Activated CD8-positive, alpha-beta memory T cell treated with anti-CD3 and anti-CD28 coated beads, Interleukin-2, amount 50 U/mL, for 4 hours (primary cell): ENCODE results near the gene NBPF6.
"Not testable (repeated sequence)": the region's sequence is repeated elsewhere in the genome, so short reads cannot be mapped to it uniquely, and the experiment has no call there.

Experiments used
- DNase-seq: peaks from one replicate; pipeline ENCODE4 v3.0.0-alpha.2; 2020

NBPF6 gene, protein sequence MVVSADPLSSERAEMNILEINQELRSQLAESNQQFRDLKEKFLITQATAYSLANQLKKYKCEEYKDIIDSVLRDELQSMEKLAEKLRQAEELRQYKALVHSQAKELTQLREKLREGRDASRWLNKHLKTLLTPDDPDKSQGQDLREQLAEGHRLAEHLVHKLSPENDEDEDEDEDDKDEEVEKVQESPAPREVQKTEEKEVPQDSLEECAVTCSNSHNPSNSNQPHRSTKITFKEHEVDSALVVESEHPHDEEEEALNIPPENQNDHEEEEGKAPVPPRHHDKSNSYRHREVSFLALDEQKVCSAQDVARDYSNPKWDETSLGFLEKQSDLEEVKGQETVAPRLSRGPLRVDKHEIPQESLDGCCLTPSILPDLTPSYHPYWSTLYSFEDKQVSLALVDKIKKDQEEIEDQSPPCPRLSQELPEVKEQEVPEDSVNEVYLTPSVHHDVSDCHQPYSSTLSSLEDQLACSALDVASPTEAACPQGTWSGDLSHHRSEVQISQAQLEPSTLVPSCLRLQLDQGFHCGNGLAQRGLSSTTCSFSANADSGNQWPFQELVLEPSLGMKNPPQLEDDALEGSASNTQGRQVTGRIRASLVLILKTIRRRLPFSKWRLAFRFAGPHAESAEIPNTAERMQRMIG

DNA sequence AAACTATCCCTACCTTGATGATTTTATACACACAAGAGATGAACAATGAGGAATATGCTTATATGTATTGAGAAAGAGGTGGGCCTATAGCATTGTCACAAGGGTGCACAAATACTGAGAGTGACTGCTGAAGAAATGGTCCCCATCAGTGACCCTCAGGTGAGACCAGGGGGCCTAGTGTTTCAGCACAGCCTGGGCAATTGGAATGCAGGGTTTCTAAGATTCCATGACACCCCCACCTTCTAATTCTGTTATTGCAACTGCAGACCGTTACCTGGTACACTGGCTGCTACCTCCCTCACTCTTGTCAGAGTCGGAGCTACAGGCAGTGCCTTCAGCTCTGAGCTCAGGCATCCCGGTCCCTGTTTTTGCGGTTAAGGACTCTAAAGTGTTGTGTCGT, at the start of gene NBPF6:
Gene NBPF6 (plus strand): TSS at position 301 of the 400 bp plus-strand sequence. CDS start 259 bp downstream, outside the sequence.
- not testable (repeated sequence) for DNase-seq

DNA sequence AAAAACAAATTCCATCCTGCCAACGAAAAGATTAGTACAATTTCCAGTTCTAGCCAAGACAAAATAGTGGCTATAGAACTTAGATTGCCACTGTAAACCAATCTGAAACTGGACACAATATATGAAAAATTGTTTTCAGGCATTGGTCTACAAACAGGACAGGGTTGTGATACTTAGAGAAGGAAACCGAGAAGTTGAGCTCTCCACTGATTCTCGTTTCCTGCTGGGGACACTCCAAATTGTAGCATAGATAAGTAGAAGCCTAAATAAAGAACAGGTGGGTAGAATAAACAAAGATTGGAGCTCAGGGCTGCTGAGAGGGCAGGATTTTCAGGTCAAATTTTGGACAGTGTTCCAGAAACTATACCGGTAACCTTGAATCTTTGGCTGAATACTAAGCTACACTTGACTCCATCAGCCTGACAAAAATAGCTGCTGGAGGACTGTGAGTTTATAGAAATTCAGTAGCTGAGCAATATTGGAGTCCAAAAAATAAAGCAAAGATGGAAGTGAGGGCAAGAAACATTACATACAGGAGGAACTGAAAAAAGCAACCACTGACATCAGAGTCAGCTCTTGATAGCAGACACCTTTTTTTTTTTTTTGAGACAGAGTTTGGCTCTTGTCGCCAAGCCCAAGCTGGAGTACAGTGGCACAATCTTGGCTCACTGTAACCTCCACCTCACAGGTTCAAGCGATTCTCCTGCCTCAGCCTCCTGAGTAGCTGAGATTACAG, 38.9 kb upstream of the NBPF6 start:
- DNase-seq: not testable (repeated sequence)

DNA sequence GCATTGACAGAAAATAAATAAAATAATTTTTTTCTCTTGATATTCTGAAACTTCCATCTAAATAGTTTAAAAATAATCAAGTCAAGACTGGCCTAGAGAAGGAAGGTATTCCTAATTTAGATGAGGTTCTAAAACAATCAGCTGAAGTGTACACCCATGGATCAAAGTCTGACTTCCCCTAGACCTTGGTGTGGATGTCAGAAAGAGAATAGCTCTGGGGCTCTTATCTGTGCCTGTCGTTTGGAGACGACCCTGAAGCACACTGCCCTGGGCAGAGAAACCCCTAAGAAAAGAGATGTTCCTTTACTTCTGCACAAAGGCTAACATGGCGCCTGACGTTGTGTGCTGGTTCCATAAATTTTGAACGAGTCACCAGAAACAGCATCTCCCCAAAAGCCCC, 30.0 kb upstream of the NBPF6 start:
- DNase-seq: not testable (repeated sequence)

DNA sequence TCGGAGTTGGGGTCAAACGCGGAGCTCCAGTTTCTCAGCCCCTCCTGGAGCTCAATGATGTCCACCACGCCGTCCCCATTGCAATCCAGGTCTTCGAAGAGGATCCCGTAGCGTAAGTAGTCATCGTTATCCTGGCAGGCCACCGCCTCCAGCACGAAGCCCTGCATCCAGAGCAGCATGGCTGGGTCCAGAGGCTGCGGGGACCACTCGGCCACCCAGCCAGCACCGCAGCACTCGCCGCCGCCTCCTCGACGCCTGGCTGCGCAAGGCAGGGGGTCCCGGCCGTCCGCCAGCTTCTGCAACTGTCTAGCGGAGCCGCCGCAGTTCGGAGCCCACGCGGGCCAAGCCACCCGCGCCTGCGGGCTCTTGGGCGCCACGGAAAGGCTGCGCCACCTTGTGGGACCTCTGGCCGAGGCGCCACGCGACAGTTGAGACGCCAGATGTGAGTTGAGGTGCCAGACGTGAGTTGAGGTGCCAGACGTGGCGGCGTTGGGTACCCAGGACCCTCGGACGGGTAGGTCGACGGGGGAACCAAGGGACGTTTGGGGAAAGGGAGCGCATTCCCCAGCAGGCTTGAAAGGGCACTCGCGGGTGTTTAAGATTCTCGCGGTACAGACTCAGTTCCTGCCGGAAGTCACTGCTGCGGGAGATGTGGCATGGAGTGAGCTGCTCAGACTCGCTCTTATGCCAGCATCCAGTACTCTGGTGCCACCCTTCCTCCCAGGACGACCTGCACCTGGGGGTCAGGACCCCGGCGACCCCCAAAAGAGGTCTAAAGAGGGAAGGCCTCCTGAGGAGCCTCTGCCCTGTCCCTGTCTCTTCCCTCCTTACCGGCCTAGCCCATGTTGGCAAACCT, 28.9 kb upstream of the NBPF6 start:
- DNase-seq: not testable (repeated sequence)

DNA sequence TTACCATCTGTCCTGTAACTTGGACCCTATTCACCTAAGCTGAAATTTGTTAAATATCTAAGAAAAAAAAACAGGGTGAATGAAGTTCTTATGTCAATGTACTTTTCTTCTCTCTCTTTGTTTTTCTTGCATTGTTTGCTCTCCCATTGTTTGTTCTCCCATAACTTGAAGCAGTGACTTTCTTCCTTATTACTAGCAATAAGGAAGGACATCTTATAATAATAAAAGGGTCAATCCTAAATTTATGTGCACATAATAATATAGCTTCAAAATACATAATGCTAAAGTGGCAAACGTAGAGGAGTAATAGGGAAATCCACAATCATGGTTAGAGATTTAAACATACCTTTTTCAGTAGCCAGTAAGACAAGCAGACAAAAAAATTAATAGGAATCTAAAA, 23.3 kb upstream of the NBPF6 start:
- not testable (repeated sequence) for DNase-seq

DNA sequence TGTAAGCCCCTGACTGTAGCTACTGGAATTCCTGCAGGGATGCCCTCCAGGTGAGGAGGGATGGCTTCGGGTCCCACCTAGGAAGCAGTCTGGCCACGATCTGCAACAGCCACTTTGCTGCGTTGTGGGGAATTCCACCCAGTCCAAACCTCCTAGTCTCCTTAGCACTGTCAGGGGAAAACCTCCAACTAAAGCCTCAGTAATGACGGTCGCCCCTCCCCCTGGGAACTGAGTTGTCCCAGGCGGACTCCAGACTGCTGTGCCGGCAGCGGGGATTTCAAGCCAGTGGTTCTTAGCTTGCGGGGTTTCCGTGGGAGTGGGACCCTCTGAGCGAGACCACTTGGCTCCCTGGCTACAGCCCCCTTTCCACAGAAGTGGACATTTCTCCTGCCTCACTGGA, 18.1 kb upstream of the NBPF6 start:
- not testable (repeated sequence) for DNase-seq

DNA sequence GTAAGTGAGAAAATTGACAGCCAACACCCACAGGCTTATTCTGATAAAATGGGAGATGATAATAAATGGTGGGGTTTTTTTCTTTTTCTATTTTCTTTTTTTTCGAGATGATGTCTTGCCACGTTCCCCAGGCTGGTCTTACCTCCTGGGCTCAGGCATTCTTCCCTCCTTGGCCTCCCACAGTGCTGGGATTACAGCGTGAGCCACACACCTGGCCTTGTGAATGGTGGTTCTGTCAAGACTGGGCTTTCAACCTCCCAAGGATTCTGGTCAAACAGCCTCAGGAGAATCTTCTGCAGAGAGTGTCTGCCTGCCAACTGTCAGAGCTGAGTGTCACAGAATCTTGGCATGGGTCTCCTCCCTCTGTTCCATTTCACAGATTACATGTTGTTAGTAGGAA, 16.7 kb upstream of the NBPF6 start:
- not testable (repeated sequence) for DNase-seq

DNA sequence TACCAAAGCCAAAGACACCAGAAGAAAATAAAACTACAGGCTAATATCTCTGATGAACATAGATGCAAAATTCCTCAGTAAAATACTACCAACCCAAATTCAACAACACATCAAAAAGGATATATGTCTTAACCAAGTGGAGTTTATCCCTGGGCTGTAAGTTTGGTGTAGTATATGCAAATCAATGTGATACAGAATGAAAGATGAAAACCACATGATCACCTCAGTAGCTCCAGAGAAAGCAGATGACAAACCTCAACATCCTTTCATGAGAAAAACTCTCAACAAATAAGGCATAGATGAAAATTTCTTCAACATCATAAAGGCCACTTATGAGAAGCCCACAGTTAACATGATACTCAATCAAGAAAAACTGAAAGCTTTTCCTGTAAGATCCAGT, 11.6 kb upstream of the NBPF6 start:
- DNase-seq: not testable (repeated sequence)

DNA sequence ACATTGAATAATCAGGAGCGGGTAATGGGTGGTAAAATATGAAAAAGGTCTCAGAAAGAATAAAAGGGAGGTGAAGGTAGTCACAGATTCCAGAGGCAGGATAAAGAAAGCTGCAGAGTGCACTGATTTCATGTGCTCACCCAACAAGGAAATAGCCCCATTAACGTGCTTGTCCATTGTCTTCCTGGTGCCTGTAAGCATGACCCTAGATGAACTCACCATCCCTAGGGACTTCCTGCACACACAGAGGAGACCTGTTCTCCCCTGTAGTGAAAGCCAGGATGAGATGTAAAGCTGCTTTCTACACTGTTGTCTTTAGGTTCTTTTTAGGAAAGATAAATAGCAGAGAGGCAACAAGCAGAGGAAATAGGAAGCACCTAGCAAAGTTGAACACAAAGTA, 4.4 kb downstream of the NBPF6 start:
- DNase-seq: not testable (repeated sequence)

DNA sequence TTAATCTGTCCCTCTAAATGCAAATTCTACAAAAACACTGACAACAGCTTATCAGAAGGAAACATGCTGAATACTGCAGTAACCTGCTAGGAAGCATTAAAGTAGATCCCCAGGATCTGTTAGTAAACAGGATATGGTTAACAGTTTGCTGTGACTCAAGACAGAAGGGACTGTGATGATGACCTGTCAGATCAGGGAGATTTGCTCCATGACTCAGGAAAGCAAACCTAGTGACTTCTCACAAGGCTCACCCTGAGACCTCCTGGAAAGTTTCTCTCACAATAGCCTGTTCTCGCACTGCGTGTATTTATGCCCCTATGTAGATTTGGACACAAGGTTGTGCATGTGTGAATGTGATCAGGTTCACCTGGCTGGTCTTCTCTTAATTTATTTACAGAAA, 8.5 kb downstream of the NBPF6 start:
- not testable (repeated sequence) for DNase-seq

DNA sequence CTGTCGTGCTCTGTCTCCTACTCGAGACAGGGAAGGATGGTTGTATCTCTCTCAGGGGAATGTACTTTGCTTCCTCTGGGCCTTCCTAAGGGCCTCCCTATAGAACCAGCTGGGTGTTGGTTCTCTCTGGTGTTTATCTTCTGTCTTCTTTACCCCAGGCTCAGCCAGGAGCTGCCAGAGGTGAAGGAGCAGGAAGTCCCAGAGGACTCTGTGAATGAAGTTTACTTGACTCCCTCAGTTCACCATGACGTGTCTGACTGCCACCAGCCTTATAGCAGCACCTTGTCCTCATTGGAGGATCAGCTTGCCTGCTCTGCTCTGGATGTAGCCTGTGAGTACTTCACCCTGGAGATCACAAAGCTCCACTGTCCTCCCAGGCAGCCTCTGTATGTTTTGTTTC, 11.6 kb downstream of the NBPF6 start:
- not testable (repeated sequence) for DNase-seq

DNA sequence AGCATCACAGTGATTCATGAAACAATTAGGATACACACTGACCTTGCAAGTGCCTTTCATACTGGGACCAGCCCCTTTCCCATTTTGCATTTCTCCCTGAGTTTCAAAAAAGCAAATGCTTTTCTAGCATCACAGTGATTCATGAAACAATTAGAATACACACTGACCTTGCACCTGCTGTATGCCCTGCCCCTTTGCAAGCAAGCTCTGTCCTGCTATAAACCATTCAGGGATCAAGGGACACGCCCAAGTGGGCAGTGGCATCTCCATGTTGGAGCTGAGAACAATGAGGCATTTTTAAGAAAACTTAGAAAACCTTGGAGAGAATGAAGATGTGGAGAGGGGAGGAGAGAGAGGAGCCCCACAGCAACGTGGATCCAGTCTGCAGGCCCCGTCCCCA, 13.8 kb downstream of the NBPF6 start:
- not testable (repeated sequence) for DNase-seq

DNA sequence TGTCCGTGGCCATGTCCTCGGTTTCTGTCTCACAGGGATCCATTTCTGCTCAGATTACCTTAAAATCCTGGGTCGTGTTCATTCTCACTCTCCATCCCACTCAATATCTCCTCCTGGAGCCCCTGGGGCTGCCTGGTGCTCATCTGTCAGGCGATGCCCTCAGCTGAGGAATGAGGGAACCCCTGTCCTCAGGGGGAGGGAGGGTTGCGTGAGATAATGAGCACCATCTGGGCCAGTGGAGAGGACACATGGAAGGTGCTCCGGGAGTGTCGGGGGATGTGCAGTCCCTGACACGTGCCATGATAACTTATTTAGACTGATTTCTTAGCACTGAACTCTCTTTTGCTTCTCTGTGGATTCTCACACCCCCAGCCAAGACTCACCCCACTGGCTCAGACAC, 16.0 kb downstream of the NBPF6 start:
- DNase-seq: not testable (repeated sequence)

DNA sequence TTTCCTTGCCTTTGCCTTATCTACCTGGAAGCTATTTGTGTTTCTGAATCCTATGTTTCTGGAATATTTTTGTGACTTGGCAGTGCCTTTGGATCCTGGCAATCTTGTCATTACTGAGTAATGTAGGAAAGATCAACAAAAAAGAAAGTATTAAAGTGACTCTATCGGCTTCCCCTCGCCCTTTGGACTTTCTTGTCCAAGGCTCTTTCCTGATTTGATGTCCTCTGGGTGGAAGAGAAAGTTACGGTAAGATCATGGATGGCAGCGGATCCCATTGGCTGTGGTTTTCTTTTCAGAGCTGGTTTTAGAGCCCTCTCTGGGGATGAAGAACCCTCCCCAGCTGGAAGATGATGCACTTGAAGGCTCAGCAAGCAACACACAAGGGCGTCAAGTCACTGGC, 17.0 kb downstream of the NBPF6 start:
- not testable (repeated sequence) for DNase-seq

DNA sequence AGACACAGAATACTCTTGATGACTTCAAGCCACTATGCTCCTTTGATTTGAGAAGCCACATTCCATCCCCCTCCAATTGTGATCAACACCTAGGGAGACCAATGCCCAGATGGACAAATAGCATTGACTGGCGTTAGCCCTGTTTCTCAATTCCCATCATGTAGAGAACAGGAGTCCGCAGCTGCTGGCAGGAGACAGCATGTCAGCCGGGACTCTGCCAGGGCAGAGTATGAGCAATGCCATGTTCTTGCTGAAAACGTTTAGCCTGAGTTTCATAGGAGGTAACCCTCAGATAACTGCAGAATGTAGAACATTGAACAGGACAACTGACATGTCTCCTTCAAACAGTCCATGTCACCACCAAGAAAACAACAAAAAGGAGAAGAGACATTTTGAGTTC, 20.6 kb downstream of the NBPF6 start:
- not testable (repeated sequence) for DNase-seq

DNA sequence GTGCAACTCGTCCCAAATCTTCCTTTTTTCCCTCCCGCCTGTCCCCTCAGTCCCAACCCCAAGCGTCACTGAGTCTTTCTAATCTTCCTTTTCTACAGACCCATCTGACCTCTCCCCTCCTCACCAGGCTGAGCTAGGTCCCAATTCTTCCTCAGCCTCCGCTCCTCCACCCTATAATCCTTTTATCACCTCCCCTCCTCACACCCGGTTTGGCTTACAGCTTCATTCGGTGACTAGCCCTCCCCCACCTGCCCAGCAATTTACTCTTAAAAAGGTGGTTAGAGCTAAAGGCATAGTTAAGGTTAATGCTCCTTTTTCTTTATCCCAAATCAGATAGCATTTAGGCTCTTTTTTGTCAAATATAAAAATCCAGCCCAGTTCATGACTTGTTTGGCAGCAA, 24.4 kb downstream of the NBPF6 start:
- DNase-seq: not testable (repeated sequence)

DNA sequence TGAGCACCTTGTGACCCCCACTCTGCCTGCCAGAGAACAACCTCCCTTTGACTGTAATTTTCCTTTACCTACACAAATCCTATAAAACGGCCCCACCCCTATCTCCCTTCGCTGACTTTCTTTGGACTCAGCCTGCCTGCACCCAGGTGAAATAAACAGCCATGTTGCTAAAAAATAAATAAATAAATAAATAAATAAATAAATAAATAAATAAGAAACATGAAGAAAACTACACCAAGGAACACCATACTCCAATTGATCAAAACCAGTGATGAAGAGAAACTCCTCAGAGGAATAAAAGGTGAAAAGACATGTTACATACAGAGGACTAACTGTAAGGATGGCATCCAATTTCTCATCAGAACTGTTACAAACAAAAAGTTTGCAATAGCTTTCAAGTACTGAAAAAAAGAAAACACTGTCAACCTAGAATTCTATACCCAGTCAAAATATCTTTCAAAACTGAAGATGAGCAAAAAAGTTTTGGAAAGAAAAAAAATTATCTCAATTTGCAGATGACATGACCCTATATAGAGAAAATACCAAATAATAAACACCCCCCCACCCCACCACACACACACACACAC, 28.4 kb downstream of the NBPF6 start:
- no peak for DNase-seq

DNA sequence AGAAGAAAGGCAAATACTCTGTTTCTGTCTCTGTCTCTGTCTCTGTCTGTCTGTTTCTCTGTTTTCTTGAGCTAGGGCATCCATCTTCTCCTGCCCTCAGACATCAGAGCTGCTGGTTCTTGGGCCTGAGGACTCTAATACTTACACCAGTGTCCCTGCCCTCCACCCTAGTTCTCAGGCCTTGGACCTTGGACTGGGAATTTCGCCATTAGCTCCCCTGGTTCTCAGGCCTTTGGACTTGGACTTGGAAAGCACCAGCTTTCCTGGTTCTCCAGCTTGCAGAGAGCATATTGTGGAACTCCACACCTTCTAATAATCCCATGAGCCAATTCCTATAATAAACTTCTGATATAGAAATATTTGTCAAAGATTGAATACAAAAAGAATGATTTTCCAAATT, 32.6 kb downstream of the NBPF6 start:
- no peak for DNase-seq

DNA sequence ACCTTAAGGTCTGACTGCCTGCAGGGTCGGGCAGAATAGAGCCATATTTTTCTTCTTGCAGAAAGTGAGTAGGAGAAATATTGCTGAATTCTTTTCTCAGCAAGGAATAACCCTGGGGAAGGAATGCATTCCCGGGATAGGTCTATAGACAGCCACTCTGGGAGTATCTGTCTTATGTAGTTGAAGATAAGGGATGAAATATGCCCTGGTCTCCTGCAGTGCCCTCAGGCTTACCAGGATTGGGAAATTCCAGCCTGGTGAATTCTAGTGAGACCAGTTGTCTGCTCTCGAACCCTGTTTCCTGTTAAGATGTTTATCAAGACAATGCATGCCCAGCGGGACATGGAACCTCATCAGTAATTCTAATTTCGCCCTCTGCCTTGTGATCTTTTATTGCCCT, 35.8 kb downstream of the NBPF6 start:
- not testable (repeated sequence) for DNase-seq

DNA sequence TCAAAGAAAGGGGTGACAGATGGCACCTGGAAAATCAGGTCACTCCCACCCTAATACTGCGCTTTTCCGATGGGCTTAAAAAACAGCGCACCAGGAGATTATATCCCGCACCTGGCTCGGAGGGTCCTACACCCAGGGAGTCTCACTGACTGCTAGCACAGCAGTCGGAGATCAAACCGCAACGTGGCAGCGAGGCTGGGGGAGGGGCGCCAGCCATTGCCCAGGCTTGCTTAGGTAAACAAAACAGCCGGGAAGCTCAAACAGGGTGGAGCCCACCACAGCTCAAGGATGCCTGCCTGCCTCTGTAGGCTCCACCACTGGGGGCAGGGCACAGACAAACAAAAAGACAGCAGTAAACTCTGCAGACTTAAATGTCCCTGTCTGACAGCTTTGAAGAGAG, 36.6 kb downstream of the NBPF6 start:
- DNase-seq: not testable (repeated sequence)

DNA sequence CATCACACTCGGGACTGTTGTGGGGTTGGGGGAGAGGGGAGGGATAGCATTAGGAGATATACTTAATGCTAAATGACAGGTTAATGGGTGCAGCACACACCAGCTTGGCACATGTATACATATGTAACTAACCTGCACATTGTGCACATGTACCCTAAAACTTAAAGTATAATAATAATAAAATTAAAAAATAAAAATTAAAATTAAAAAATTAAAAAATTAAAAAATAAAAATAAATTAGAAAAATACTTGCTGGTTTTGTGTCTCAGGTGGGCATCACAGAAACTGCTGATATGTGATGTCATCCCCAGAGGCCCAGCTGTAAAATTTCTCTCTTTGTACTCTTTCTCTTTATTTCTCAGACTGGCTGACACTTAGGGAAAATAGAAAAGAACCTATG, 44.9 kb downstream of the NBPF6 start:
- DNase-seq: not testable (repeated sequence)

DNA sequence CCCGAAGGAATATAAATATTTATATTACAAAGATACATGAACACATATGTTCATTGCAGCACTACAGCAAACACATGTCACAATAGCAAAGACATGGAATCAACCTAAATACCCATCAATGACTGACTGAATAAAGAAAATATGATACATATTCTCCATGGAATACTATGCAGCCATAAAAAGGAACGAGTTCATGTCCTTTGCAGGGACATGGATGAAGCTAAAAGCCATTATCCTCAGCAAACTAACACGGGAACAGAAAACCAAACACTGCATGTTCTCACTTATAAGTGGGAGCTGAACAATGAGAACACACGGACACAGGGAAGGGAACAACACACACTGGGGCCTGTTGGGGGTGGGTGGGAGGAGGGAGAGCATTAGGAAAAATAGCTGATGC, 46.7 kb downstream of the NBPF6 start:
- not testable (repeated sequence) for DNase-seq
